Stimulated activated naive CD4-positive, alpha-beta T cell treated with Interleukin-2 at 50 U/mL for 16 hours (primary cell): ENCODE data around the gene ACP4.

Source experiments
- DNase-seq: peaks from one replicate; lab custom pipeline; 2025; lab: John Stamatoyannopoulos, UW

Gene ACP4

DNA sequence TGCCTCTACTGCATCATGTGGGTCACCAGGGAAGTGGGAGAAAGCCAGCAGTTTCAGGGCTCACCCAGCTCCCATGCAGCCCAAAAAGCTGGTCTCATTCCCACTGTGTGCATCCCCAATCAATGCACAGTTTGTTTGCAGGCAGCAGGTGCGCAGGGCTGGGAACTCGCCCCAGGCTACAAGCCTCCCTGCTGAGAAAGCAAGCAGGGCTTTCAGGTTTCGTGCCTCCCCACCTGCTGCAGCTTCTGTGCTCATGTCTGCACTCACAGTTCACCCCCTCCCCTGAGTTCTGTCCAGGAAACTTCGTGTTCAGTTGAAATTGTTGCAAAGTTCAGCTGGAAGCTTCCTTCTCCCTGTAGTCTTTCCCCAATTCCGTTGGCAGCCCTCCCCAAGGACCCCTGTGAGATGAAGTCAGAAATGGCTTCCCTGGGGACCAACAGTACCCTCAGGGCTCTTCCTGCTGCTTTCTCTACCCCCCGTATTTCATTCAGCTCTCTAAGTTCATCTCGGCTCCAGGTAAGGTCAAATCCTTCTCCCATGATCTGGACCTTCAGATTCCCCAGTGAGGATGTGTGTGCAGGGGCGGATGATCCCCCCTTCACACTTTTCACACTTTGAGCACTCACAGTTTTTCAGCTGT lies 54.2 kb downstream of the ACP4 start:
- DNase-seq, result no peak
